DND-41 (cell line): ENCODE data around the gene ROCK1.

ENCODE experiments used
- EZH2 ChIP-seq: IDR thresholded peaks from 3 replicates; pipeline ENCODE4 v1.6.1; 2012; ENCODE audit warnings: borderline replicate concordance, low read depth, mild to moderate bottlenecking, moderate library complexity, low read length, inconsistent platforms; ENCODE audit not compliant: severe bottlenecking
- TF ChIP-seq, protein P1 (sequence below): IDR thresholded peaks from 2 replicates; pipeline ENCODE4 v1.5.1; 2012; ENCODE audit warnings: borderline replicate concordance, low read length, moderate library complexity, mild to moderate bottlenecking; ENCODE audit not compliant: poor library complexity, severe bottlenecking; ENCODE audit errors: extremely low read depth

DNA sequence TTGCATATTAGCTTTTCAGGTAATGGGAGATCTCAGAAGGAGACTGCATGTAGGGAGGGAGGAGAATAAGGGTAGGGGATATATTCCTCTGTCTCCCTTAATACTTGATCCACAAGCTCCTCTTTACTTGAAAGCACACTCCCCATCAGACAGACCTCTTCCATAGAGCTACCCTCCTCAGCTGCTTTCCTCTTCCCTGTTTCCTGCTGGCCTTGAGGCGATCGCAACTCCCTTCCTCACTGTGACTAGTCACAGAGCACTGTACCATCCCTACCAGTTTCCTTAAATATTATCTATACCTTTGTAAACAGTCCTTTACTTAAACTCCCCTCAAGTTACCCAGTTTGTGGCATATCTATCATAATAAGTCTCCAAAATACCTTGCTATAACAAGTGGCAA, 10.9 kb downstream of the ROCK1 start:
- TF ChIP-seq EZH2: no peak
- TF ChIP-seq, protein P1, sequence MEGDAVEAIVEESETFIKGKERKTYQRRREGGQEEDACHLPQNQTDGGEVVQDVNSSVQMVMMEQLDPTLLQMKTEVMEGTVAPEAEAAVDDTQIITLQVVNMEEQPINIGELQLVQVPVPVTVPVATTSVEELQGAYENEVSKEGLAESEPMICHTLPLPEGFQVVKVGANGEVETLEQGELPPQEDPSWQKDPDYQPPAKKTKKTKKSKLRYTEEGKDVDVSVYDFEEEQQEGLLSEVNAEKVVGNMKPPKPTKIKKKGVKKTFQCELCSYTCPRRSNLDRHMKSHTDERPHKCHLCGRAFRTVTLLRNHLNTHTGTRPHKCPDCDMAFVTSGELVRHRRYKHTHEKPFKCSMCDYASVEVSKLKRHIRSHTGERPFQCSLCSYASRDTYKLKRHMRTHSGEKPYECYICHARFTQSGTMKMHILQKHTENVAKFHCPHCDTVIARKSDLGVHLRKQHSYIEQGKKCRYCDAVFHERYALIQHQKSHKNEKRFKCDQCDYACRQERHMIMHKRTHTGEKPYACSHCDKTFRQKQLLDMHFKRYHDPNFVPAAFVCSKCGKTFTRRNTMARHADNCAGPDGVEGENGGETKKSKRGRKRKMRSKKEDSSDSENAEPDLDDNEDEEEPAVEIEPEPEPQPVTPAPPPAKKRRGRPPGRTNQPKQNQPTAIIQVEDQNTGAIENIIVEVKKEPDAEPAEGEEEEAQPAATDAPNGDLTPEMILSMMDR: no peak
